A549 (cell line): ENCODE data around the gene PFDN6. TPM values are rescaled to one million over a fixed set of nuclear protein-coding genes. Genes with fewer than 3 reads are reported as not detected.

Source experiments
- ATAC-seq, 2 experiments: fragments of 200-7000 bp in 1 of 2; fragments of >200 bp in 1 of 2; cut with Nextera tagmentation in 1 of 2; cut with Tn5 transposase in 1 of 2; 3 replicates each; pipeline versions ENCODE4 v1.8.0 to v1.9.1; 2018 to 2020; ENCODE audit warnings: mild to moderate bottlenecking in 1 of 2, moderate library complexity in 1 of 2
- CTCF ChIA-PET: fragments of 300-600 bp; sonication (Branson Sonifier 250); formaldehyde crosslinking; extraction: SDS; loops from one replicate; lab custom pipeline; 2021; ENCODE audit warnings: antibody characterized with exemption, inconsistent platforms; lab: Yijun Ruan, JAX
- POLR2A ChIA-PET: fragments of 350-600 bp; formaldehyde crosslinking; extraction: SDS; loops from one replicate; lab custom pipeline; 2021; ENCODE audit warnings: antibody characterized with exemption, inconsistent platforms; lab: Yijun Ruan, JAX
- DNase-seq, 2 experiments: peaks; one replicate each; pipeline versions ENCODE4 v3.0.0 to v3.0.0-alpha.2; 2011 to 2016; ENCODE audit warnings: low read depth in 1 of 2, low spot score in 1 of 2
- FAIRE-seq: peaks from 2 replicates; lab custom pipeline; 2011; peaks lifted over from hg19 to GRCh38; lab: Jason Lieb, UNC
- H3K27ac ChIP-seq, 2 experiments: fragments of >200 bp; sonication (Bioruptor Twin); formaldehyde crosslinking; 3 replicates each; pipeline ENCODE4 v1.5.1; 2016 to 2017
- H3K4me1 ChIP-seq: fragments of >200 bp; sonication (Bioruptor Twin); formaldehyde crosslinking; 3 replicates; pipeline ENCODE4 v1.6.1; 2016
- H3K4me2 ChIP-seq: fragments of >200 bp; sonication (Bioruptor Twin); formaldehyde crosslinking; 3 replicates; pipeline ENCODE4 v1.6.1; 2016
- H3K4me3 ChIP-seq: fragments of >200 bp; sonication (Bioruptor Twin); formaldehyde crosslinking; 3 replicates; pipeline ENCODE4 v1.5.1; 2016
- H3K9me3 ChIP-seq: fragments of >200 bp; sonication (Bioruptor Twin); formaldehyde crosslinking; 3 replicates; pipeline ENCODE4 v1.6.1; 2016
- BHLHE40 ChIP-seq: IDR thresholded peaks from 2 replicates; pipeline ENCODE4 v1.6.1; 2012; ENCODE audit warnings: low read depth, low read length, inconsistent platforms
- CBX2 ChIP-seq: fragments of 200-600 bp; sonication (generic); IDR thresholded peaks from 2 replicates; pipeline ENCODE4 v1.6.1; 2016; ENCODE audit warnings: low read depth, mild to moderate bottlenecking, borderline replicate concordance
- CBX8 ChIP-seq: fragments of 200-600 bp; sonication (generic); IDR thresholded peaks from 2 replicates; pipeline ENCODE4 v1.6.1; 2016
- EHF ChIP-seq: fragments of 250-450 bp; sonication (Bioruptor Pico); IDR thresholded peaks from 2 replicates; pipeline ENCODE4 v1.5.0; 2020; ENCODE audit warnings: mild to moderate bottlenecking
- EHMT2 ChIP-seq: fragments of 200-600 bp; sonication (generic); IDR thresholded peaks from 2 replicates; pipeline ENCODE4 v1.6.1; 2016; ENCODE audit warnings: antibody characterized with exemption, low read depth, mild to moderate bottlenecking, moderate library complexity
- FOSB ChIP-seq: fragments of 250-450 bp; sonication (Bioruptor Pico); IDR thresholded peaks from 2 replicates; pipeline ENCODE4 v1.5.0; 2020; ENCODE audit warnings: mild to moderate bottlenecking, moderate library complexity
- FOSL2 ChIP-seq, 2 experiments: fragments of 450-650 bp in 1 of 2; fragments of >200 bp in 1 of 2; sonication (Bioruptor Twin) in 1 of 2; formaldehyde crosslinking; IDR thresholded peaks; 2 replicates each; pipeline versions ENCODE4 v1.5.0 to v1.6.1; 2016 to 2020; ENCODE audit warnings: mild to moderate bottlenecking in 1 of 2, moderate library complexity in 1 of 2
- GATA3 ChIP-seq: IDR thresholded peaks from 2 replicates; pipeline ENCODE4 v1.6.1; 2012; ENCODE audit warnings: borderline replicate concordance
- HDAC2 ChIP-seq: fragments of 200-600 bp; sonication (generic); IDR thresholded peaks from 2 replicates; pipeline ENCODE4 v1.6.1; 2016
- HEYL ChIP-seq: fragments of 250-450 bp; sonication (Bioruptor Pico); IDR thresholded peaks from 2 replicates; pipeline ENCODE4 v1.8.0; 2021; ENCODE audit warnings: mild to moderate bottlenecking, moderate library complexity
- HOXB13 ChIP-seq: fragments of 250-450 bp; sonication (Bioruptor Pico); IDR thresholded peaks from 2 replicates; pipeline ENCODE4 v1.5.0; 2020; ENCODE audit warnings: low read depth, mild to moderate bottlenecking, moderate library complexity
- JUN ChIP-seq, 2 experiments: fragments of >200 bp; sonication (Bioruptor Twin); formaldehyde crosslinking; IDR thresholded peaks; 2 replicates in 1 of 2; 3 replicates in 1 of 2; pipeline ENCODE4 v1.6.1; 2016 to 2017
- KDM5A ChIP-seq: fragments of 200-600 bp; sonication (generic); IDR thresholded peaks from 2 replicates; pipeline ENCODE4 v1.6.1; 2016; ENCODE audit warnings: antibody characterized with exemption, mild to moderate bottlenecking
- MAZ ChIP-seq: fragments of 150-350 bp; IDR thresholded peaks from 2 replicates; pipeline ENCODE4 v1.6.1; 2014; ENCODE audit warnings: antibody characterized with exemption, low read depth, low read length, borderline replicate concordance
- PHF8 ChIP-seq: fragments of 200-600 bp; sonication (generic); IDR thresholded peaks from 2 replicates; pipeline ENCODE4 v1.6.1; 2016; ENCODE audit warnings: low read depth, mild to moderate bottlenecking, antibody characterized with exemption, moderate library complexity, borderline replicate concordance
- POLR2A ChIP-seq: IDR thresholded peaks from 2 replicates; pipeline ENCODE4 v1.6.1; 2012; ENCODE audit warnings: mild to moderate bottlenecking, low read length
- POLR2AphosphoS2 ChIP-seq: conservative IDR thresholded peaks from 2 replicates; pipeline ENCODE4 v1.6.1; 2012; ENCODE audit warnings: low read length, improper control_type of control experiment, inconsistent platforms
- RAD21 ChIP-seq, 2 experiments: fragments of >200 bp in 1 of 2; sonication (Bioruptor Twin) in 1 of 2; formaldehyde crosslinking in 1 of 2; IDR thresholded peaks in 1 of 2; conservative IDR thresholded peaks in 1 of 2; 2 replicates in 1 of 2; 3 replicates in 1 of 2; pipeline ENCODE4 v1.6.1; 2012 to 2018; ENCODE audit warnings: inconsistent platforms in 1 of 2
- RARB ChIP-seq: fragments of 250-450 bp; sonication (Bioruptor Pico); IDR thresholded peaks from 2 replicates; pipeline ENCODE4 v1.8.0; 2021; ENCODE audit warnings: mild to moderate bottlenecking, moderate library complexity
- RCOR1 ChIP-seq: fragments of 150-350 bp; IDR thresholded peaks from 2 replicates; pipeline ENCODE4 v1.6.1; 2014; ENCODE audit warnings: antibody characterized with exemption, low read length, low read depth
- RFX5 ChIP-seq: fragments of 450-650 bp; IDR thresholded peaks from 2 replicates; pipeline ENCODE4 v1.7.1; 2014; ENCODE audit warnings: antibody characterized with exemption, mild to moderate bottlenecking, moderate library complexity
- SMC3 ChIP-seq: fragments of >200 bp; sonication (Bioruptor Twin); formaldehyde crosslinking; IDR thresholded peaks from 3 replicates; pipeline ENCODE4 v1.6.1; 2018; ENCODE audit warnings: inconsistent platforms
- ZNF302 ChIP-seq: fragments of 250-450 bp; sonication (Bioruptor Pico); IDR thresholded peaks from 2 replicates; pipeline ENCODE4 v1.9.0; 2021; ENCODE audit warnings: inconsistent platforms, mild to moderate bottlenecking, moderate library complexity
- ZSCAN20 ChIP-seq: fragments of 250-450 bp; sonication (Bioruptor Pico); IDR thresholded peaks from 2 replicates; pipeline ENCODE4 v1.8.0; 2022; ENCODE audit warnings: mild to moderate bottlenecking, moderate library complexity
- WGBS: methylation state at CpG from one replicate; pipeline ENCODE4 v1.1.6; 2017; ENCODE audit errors: missing lambda C conversion rate; 5-methylcytosine and 5-hydroxymethylcytosine counted together
- polyA plus RNA-seq, 4 experiments: library from polyadenylated mRNA; depleted of rRNA in 3 of 4; stranded (reverse); fragments of >200 nt; fragmentation: RNase III in 1 of 4; extraction: RNeasy Plus Mini Kit Qiagen cat#74134 plus additional on column Dnase treatment in 1 of 4; gene quantifications; 2 replicates in 3 of 4; 3 replicates in 1 of 4; pipeline ENCODE4 v1.2.3, GENCODE V29; 2011 to 2017
- TF ChIP-seq, protein P1 (sequence below): fragments of 450-650 bp; IDR thresholded peaks from 2 replicates; pipeline ENCODE4 v1.6.1; 2014; ENCODE audit warnings: antibody characterized with exemption
- TF ChIP-seq, protein P2 (sequence below): fragments of 250-450 bp; sonication (Bioruptor Pico); IDR thresholded peaks from 2 replicates; pipeline ENCODE4 v1.5.0; 2020; ENCODE audit warnings: low read depth, mild to moderate bottlenecking, moderate library complexity
- TF ChIP-seq, protein P3 (sequence below): IDR thresholded peaks from 2 replicates; pipeline ENCODE4 v1.6.1; 2012; ENCODE audit warnings: low read depth, borderline replicate concordance
- TF ChIP-seq, protein P4 (sequence below): fragments of 200-600 bp; sonication (generic); IDR thresholded peaks from 2 replicates; pipeline ENCODE4 v1.6.1; 2016; ENCODE audit warnings: antibody characterized with exemption, mild to moderate bottlenecking, moderate library complexity
- TF ChIP-seq, protein P5 (sequence below): fragments of >200 bp; sonication (Bioruptor Twin); formaldehyde crosslinking; IDR thresholded peaks from 3 replicates; pipeline ENCODE4 v1.6.1; 2016

Gene PFDN6
- polyA plus RNA-seq, 2 of the 4 experiments (the other 2 are of a cell fraction), result 84.6 to 120 TPM

DNA sequence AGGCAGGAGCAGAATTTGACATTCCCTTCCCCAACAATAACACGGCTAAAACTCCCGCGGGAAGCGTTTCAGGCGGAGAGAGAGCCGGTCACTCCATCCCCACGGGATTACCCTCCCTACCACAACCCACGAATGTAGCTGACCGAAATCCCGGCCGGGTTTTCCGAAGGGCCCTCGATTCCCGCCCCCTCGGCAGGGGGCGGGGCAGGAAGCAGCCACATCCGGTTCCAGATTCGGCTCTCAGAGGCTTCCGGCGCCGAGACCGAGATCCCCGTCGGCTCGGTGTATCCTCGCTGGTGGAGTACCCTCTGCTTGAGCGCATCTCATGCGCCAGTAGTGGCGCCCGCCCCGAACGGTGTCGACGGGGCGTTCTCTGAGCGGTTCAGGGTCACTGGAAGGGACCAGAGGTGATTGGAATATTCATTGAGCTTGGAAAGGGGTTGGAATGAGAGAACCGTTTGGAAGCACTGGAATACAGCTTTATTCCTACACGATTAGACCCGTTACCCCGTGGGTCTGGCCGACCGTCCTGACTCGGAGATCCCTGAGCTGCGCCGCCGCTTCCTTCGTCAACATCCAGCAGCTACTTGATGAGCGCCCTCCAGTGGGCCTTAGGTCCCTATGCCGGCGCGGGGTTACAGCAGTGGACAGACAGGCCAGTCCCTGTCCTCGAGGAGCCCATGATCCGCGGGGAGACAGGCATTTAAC is 10.0 kb downstream of the PFDN6 start (continued):
- TF ChIP-seq, protein P1, sequence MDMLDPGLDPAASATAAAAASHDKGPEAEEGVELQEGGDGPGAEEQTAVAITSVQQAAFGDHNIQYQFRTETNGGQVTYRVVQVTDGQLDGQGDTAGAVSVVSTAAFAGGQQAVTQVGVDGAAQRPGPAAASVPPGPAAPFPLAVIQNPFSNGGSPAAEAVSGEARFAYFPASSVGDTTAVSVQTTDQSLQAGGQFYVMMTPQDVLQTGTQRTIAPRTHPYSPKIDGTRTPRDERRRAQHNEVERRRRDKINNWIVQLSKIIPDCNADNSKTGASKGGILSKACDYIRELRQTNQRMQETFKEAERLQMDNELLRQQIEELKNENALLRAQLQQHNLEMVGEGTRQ, result no peak
- TF ChIP-seq FOSB (CRISPR knock-in tag) (no peak), KDM5A (no peak)

DNA sequence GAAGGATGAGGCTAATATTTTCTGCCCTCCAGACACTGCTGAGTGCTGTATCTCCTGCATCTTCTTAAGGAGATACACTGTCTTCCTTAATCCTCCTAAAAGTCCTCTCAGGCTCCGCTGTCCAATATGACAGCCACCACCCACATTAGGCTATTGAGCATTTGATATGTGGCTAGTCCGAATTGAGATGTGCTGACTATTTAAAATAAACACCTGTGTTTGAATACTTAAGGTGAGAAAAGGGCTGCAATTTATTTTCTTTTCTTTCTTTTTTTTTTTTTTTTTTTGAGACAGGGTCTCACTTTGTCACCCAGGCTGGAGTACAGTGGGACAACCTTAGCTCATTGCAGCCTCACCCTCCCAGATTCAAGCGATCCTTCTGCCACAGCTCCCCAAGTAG is 12.5 kb downstream of the PFDN6 start:
- DNase-seq (no peak), FAIRE-seq (no peak), ATAC-seq (no peak)
- Histone ChIP-seq H3K27ac (no peak overlapping the region), H3K4me2 (no peak overlapping the region), H3K9me3 (no peaks in the 10 kb centered on the region), H3K4me3 (no peak overlapping the region), H3K4me1 (peaks cover 4% of the 10 kb centered on the region; the same call in 1 of the 3 replicates)
- 97% methylated on average over 3 of the region's 3 CpGs for WGBS
- ChIA-PET POLR2A (no interaction called here), CTCF (interaction anchor here (0.6 to 3.8 kb wide), 4 partner anchors 9 to 376 kb away, joined by 3 to 40 read pairs (median 4); partner anchors contain the start of gene TAPBP)
- no peak for TF ChIP-seq RFX5
- no peak for TF ChIP-seq RARB
- TF ChIP-seq KDM5A, result no peak
- TF ChIP-seq SMC3, result no peak
- no peak for TF ChIP-seq RAD21 (conservative IDR thresholded peaks at IDR 0.05 in 1 of 2, IDR thresholded peaks at IDR 0.05 in 1 of 2)
- no peak for TF ChIP-seq RCOR1
- TF ChIP-seq MAZ, result no peak
- TF ChIP-seq HOXB13 (CRISPR knock-in tag), result no peak
- no peak for TF ChIP-seq PHF8
- no peak for TF ChIP-seq ZNF302 (CRISPR knock-in tag)
- no peak for TF ChIP-seq POLR2A
- no peak for TF ChIP-seq POLR2AphosphoS2
- no peak for TF ChIP-seq CBX8
- TF ChIP-seq GATA3, result no peak

DNA sequence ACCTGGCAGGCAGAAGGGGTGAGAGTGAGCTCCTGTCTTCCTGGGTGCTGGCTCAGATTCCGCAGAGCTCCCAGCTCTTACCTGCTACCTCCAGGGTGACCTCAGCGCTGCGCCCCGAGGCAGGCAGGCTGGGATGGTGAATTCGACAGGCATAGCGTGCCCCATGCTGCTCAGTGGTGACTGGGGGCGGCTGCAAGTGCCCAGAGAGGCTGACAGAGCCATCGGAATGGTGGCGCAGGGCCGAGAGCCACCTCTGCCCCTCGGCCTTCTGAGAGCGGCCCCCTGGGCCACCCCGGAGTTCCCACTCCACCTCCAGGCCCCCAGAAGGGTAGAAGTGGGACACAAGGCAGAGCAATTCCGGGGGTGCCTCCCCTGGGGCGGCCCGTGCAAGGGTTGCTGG is 14.8 kb downstream of the PFDN6 start:
- ATAC-seq (no peak), FAIRE-seq (no peak), DNase-seq (no peak)
- H3K4me1 ChIP-seq, result no peaks in the 10 kb centered on the region
- CTCF ChIA-PET, result no interaction called here
- 93% methylated on average over 6 of the region's 16 CpGs for WGBS
- no peak overlapping the region for H3K27ac ChIP-seq
- POLR2A ChIA-PET, result no interaction called here
- no peaks in the 10 kb centered on the region for H3K9me3 ChIP-seq
- no peak overlapping the region for H3K4me2 ChIP-seq
- no peak overlapping the region for H3K4me3 ChIP-seq
- TF ChIP-seq ZNF302 (CRISPR knock-in tag) (no peak), KDM5A (no peak), FOSL2 (IDR thresholded peaks at IDR 0.05) (no peak), FOSL2 (CRISPR knock-in tag; IDR thresholded peaks at IDR 0.05) (no peak), HDAC2 (no peak), HEYL (CRISPR knock-in tag) (no peak), FOSB (CRISPR knock-in tag) (no peak), EHMT2 (no peak), JUN (IDR thresholded peaks at IDR 0.05) (no peak), RAD21 (conservative IDR thresholded peaks at IDR 0.05 in 1 of 2, IDR thresholded peaks at IDR 0.05 in 1 of 2) (no peak), SMC3 (no peak), RARB (no peak), ZSCAN20 (no peak), EHF (CRISPR knock-in tag) (no peak), BHLHE40 (no peak), CBX2 (no peak)
- TF ChIP-seq, protein P2, sequence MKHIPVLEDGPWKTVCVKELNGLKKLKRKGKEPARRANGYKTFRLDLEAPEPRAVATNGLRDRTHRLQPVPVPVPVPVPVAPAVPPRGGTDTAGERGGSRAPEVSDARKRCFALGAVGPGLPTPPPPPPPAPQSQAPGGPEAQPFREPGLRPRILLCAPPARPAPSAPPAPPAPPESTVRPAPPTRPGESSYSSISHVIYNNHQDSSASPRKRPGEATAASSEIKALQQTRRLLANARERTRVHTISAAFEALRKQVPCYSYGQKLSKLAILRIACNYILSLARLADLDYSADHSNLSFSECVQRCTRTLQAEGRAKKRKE (CRISPR knock-in tag), result no peak
- TF ChIP-seq, protein P3, sequence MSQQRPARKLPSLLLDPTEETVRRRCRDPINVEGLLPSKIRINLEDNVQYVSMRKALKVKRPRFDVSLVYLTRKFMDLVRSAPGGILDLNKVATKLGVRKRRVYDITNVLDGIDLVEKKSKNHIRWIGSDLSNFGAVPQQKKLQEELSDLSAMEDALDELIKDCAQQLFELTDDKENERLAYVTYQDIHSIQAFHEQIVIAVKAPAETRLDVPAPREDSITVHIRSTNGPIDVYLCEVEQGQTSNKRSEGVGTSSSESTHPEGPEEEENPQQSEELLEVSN, result no peak
- TF ChIP-seq, protein P4, sequence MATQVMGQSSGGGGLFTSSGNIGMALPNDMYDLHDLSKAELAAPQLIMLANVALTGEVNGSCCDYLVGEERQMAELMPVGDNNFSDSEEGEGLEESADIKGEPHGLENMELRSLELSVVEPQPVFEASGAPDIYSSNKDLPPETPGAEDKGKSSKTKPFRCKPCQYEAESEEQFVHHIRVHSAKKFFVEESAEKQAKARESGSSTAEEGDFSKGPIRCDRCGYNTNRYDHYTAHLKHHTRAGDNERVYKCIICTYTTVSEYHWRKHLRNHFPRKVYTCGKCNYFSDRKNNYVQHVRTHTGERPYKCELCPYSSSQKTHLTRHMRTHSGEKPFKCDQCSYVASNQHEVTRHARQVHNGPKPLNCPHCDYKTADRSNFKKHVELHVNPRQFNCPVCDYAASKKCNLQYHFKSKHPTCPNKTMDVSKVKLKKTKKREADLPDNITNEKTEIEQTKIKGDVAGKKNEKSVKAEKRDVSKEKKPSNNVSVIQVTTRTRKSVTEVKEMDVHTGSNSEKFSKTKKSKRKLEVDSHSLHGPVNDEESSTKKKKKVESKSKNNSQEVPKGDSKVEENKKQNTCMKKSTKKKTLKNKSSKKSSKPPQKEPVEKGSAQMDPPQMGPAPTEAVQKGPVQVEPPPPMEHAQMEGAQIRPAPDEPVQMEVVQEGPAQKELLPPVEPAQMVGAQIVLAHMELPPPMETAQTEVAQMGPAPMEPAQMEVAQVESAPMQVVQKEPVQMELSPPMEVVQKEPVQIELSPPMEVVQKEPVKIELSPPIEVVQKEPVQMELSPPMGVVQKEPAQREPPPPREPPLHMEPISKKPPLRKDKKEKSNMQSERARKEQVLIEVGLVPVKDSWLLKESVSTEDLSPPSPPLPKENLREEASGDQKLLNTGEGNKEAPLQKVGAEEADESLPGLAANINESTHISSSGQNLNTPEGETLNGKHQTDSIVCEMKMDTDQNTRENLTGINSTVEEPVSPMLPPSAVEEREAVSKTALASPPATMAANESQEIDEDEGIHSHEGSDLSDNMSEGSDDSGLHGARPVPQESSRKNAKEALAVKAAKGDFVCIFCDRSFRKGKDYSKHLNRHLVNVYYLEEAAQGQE, result no peak
- TF ChIP-seq, protein P5, sequence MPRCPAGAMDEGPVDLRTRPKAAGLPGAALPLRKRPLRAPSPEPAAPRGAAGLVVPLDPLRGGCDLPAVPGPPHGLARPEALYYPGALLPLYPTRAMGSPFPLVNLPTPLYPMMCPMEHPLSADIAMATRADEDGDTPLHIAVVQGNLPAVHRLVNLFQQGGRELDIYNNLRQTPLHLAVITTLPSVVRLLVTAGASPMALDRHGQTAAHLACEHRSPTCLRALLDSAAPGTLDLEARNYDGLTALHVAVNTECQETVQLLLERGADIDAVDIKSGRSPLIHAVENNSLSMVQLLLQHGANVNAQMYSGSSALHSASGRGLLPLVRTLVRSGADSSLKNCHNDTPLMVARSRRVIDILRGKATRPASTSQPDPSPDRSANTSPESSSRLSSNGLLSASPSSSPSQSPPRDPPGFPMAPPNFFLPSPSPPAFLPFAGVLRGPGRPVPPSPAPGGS, result no peak
